Superior temporal gyrus (tissue), 1 donor: Measurements from ENCODE around the gene KIF23.
"Not testable (repeated sequence)": the region's sequence is repeated elsewhere in the genome, so short reads cannot be mapped to it uniquely, and the experiment has no call there.

Source experiments
- DNase-seq: peaks from one replicate; pipeline ENCODE4 v3.0.0-alpha.2; 2016; ENCODE audit errors: extremely low spot score

The KIF23 gene

GRCh38 chr15:69434679-69435078 lies 20.5 kb downstream of the KIF23 start:
- DNase-seq, result no peak

GRCh38 chr15:69435985-69436384 lies 21.8 kb downstream of the KIF23 start:
- no peak for DNase-seq

GRCh38 chr15:69436951-69437350 lies 22.8 kb downstream of the KIF23 start:
- DNase-seq, result no peak

GRCh38 chr15:69439623-69440022 lies 25.5 kb downstream of the KIF23 start:
- DNase-seq, result no peak

- no peak for DNase-seq
These were observed 29.0 kb downstream of the KIF23 start for GRCh38 chr15:69443032-69443611.

- DNase-seq, result no peak
These were observed 30.5 kb downstream of the KIF23 start for GRCh38 chr15:69444686-69445085.

DNA sequence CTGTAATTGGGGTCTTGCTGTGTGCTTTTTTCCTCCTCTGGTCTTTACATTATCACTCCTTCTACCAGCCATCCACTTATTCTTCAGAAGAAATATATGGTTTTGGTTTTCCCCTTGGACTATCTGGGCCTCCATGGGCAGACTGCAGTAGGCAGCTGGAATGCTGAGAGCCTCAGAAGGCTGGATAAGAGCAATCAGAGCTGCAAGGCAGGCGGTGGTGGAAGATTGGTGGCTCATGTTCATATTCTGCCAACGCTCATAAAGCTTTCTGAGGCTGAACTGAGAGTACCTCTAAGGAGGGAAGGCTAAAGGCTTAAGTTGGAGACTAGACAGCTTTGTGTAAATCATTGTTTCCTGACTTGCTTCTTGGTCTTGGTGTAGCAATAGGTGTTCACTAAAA lies 32.8 kb downstream of the KIF23 start:
- no peak for DNase-seq

DNA sequence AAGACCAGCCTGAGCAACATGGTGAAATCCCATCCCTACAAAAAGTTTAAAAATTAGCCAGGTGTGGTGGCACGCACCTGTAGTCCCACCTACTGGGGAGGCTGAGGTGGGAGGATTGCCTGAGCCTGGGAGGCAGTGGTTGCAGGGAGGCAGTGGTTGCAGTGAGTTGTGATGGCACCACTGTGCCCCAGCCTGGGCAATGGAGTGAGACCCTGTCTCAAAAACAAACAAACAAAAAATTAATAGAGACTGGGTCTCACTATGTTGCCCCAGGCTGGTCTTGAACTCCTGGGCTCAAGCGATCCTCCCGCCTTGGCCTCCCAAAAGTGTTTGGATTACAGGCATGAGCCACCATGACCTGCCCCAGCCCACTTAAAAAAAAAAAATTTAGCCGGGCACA lies 36.1 kb downstream of the KIF23 start:
- DNase-seq, result not testable (repeated sequence)

- DNase-seq, result no peak
These were observed 37.0 kb downstream of the KIF23 start for GRCh38 chr15:69450968-69451695.

DNA sequence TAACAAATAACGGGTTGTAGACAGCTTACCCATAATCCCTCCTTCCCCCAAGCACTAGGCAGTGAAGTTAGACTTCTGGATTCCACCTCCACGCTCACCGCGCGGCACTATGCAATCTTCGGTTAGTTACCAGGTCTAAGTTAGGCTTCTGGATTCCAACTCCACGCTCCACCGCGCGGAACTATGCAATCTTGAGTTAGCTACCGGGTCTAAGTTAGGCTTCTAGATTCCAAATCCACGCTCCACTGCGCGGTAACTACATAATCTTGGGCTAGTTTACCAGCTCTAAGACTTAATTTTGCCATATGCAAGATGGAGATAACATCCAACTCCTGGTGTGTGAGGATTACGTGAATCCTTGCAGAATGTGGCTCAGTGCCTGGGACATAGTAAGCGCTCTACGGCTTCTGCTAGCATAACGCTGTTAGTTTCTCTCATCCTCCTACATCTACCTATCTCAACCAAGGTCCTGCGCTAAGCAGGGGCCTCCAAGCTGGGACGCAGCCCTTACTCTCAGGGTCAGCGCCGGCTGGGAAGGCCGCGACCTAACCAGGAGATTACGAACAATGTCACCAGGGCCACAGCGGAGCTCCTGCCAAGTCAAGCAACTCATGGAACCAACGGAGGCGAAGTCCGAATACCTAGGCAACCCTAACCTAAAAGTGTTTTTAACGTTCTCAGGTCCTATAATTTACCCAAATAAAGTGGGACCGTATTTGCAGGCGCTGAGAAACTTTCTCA lies 38.0 kb downstream of the KIF23 start:
- DNase-seq, result no peak

- DNase-seq, result peak; percentile 99
These were observed 38.8 kb downstream of the KIF23 start, which contains the start of gene RPLP1 for GRCh38 chr15:69452692-69453521. Gene RPLP1 (plus strand): TSS chr15:69452818. CDS start chr15:69452949, 131 bp downstream.

DNA sequence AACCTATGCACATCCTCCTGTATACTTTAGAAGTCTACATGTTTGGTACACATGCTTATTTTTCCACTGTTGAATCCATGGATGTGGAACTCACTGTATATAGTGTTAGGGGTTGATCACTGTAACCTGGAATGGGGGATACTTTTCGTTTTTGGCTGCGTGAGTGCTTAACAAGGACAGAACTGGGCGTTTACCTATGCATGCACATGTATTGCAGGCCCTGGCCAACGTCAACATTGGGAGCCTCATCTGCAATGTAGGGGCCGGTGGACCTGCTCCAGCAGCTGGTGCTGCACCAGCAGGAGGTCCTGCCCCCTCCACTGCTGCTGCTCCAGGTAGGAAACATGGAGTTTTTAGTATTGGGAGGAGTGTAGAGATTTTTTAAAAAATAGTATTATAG lies 40.8 kb downstream of the KIF23 start:
- no peak for DNase-seq

DNA sequence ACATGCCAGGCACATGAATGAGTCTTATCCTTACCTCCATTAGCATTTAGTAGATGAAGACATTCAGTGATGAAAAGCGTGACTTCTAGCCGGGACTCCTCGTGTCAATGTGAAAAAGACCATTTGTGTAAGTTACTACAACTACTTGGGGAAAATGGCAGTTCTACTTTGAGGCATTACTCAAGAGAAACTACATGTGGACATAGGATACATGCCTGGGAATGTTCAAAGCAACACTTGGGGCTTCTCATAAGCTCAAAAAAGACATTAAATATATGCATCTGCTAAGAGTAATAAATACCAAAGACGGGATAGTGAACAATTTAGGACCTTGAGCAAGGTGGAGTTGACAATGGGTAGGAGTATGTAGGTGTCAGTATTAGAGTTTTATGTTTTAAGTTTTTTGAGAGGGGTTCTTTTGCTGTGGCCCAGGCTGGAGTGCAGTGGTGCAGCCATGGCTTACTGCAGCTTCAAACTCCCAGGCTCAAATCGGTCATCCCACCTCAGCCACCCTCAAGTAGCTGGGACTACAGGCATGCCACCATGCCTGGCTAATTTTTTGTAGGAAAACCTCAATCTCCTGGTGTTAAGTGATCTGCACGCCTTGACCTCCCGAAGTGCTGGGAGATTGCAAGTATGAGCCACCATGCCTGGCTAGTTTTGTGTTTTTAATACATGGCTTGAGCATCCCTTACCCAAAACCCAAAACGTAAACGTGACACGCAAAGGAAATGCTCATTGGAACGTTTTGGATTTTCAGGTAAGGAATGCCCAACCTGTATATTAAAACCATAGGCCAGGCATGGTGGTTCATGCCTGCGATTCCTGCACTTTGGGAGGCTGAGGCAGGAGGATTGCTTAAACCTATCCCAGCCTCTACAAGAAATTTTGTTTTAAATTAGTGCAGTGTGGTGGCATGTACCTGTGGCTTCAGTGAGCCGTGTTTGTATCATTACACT lies 42.3 kb downstream of the KIF23 start:
- no peak for DNase-seq

DNA sequence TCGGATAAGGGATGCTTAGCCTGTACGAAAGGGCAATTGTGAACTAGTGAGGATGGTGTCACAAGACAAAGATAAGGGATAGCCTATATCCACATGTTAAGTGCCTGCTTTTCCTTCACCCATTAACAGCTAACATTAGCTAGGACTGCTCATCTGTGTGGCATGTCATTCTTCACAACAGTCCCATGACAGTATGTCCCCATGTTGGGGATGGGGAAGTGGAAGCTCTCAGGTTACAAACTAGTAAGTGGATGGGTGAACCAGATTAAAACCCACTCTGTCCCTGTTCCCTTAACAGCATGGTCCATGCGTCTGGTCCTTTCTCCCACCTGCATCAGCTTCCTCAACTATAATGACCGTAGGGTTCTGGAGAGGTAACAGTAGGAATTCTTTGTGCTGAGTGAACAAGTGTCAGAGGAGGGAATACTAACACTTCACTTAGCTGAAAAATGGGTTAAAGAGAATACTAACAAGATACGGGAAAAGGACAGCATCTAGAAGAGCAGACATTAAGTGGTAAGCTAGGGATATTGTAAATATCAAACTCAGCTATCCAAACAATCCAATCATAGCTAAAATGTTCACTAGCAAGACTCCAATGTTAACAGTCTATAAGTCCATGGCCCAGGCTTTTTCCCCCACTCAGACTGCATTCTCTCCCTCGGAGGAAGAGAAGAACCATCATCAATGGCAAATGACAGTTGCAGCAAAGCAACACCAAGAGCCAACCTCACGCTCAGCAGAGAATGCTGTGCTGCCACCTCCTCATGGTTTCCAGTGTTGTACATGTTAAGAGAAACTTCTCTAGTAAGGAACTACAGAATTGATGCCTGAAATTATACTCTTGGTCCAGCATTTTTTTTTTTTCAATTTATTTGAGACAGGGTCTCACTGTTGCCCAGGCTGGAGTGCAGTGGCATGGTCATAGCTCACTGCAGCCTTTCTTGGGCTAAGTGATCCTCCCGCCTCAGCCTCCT lies 43.4 kb downstream of the KIF23 start:
- DNase-seq, result no peak

DNA sequence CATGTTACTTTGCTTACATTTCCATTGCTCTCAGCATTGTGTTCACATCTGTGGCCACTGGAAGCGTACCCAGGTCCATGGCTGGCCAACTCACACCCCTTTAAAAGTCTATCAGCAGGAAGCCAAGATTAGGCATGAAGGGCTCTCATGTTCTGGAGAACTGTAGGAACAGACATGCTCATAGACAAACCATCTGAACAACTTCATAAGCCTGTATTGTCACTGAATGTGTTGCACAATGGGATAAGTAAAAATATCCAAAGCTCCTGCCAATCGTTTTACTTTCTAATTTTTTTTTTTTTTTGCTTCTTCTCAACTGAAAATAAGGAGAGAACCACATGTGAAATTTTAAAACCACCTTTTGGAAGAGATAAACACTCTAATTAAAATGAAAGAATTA lies 44.9 kb downstream of the KIF23 start:
- DNase-seq, result no peak

- DNase-seq, result no peak
These were observed 46.3 kb downstream of the KIF23 start for GRCh38 chr15:69460481-69460880.

- DNase-seq, result no peak
These were observed 47.9 kb downstream of the KIF23 start for GRCh38 chr15:69462030-69462492.

GRCh38 chr15:69462493-69463181 lies 48.5 kb downstream of the KIF23 start:
- DNase-seq, result peak; percentile 97
